H1 (cell line): ENCODE results near the gene MRAP2. TPM values are rescaled to one million over a fixed set of nuclear protein-coding genes. Genes with fewer than 3 reads are reported as not detected.

Experiments used
- BCL11A ChIP-seq, 2 experiments: IDR thresholded peaks; one replicate each; pipeline ENCODE4 v1.6.1; 2011; ENCODE audit warnings: low read depth in 2 of 2, low read length in 2 of 2, mild to moderate bottlenecking in 2 of 2
- EGR1 ChIP-seq: IDR thresholded peaks from 2 replicates; pipeline ENCODE4 v1.6.1; 2011; ENCODE audit warnings: low read depth, low read length, borderline replicate concordance
- EZH2 ChIP-seq: fragments of 200-600 bp; sonication (generic); IDR thresholded peaks from 2 replicates; pipeline ENCODE4 v1.7.1; 2012; ENCODE audit warnings: low read depth, mild to moderate bottlenecking, moderate library complexity, low read length, inconsistent platforms; ENCODE audit not compliant: severe bottlenecking
- JUN ChIP-seq: IDR thresholded peaks from 2 replicates; pipeline ENCODE4 v1.6.1; 2011; ENCODE audit warnings: low read depth, mild to moderate bottlenecking, improper control_type of control experiment, low read length
- NANOG ChIP-seq: IDR thresholded peaks from 2 replicates; pipeline ENCODE4 v1.6.1; 2011; ENCODE audit warnings: low read length, low read depth, mild to moderate bottlenecking, inconsistent platforms; ENCODE audit not compliant: insufficient read depth, poor library complexity, severe bottlenecking
- NRF1 ChIP-seq: IDR thresholded peaks from 2 replicates; pipeline ENCODE4 v1.6.1; 2011; ENCODE audit warnings: mild to moderate bottlenecking, low read depth, low read length, improper control_type of control experiment
- TAF7 ChIP-seq: optimal IDR thresholded peaks from 2 replicates; pipeline ENCODE3; 2011; ENCODE audit warnings: low read depth, mild to moderate bottlenecking, inconsistent platforms, low read length, moderate library complexity, borderline replicate concordance
- TBP ChIP-seq: IDR thresholded peaks from 2 replicates; pipeline ENCODE4 v1.6.1; 2011; ENCODE audit warnings: low read depth, low read length, improper control_type of control experiment
- polyA plus RNA-seq, 7 experiments: library from polyadenylated mRNA; depleted of rRNA in 3 of 7; stranded (reverse) in 5 of 7; unstranded in 2 of 7; fragments of >200 nt in 5 of 7; fragments of 200-250 nt in 2 of 7; gene quantifications; 1 replicate in 5 of 7; 2 replicates in 1 of 7; 4 replicates in 1 of 7; pipeline versions ENCODE4 v1.2.1 to v1.2.3, GENCODE V29; 2011 to 2013; ENCODE audit warnings: missing spikeins in 2 of 7, mixed read lengths in 2 of 7
- total RNA-seq: library from RNA; stranded (reverse); fragmentation: NEBNext Ultra II Directional; extraction: Animal tissue kit (Norgen Biotek cat#: 25700); gene quantifications from 2 replicates; pipeline ENCODE4 v1.2.1, GENCODE V29; 2021
- TF ChIP-seq, protein P1 (sequence below): fragments of 300-600 bp; sonication (generic); IDR thresholded peaks from 2 replicates; pipeline ENCODE4 v1.7.1; 2012; ENCODE audit warnings: low read length, moderate library complexity, mild to moderate bottlenecking, inconsistent platforms; ENCODE audit not compliant: insufficient replicate concordance
- TF ChIP-seq, protein P2 (sequence below): IDR thresholded peaks from 2 replicates; pipeline ENCODE4 v1.6.1; 2012; ENCODE audit warnings: inconsistent platforms

MRAP2 gene
- total and polyA plus RNA-seq, 2 of the 8 experiments (the other 6 are each of a cell fraction or from before 2014, with no cell fraction given), result 5.0 to 11.0 TPM

DNA sequence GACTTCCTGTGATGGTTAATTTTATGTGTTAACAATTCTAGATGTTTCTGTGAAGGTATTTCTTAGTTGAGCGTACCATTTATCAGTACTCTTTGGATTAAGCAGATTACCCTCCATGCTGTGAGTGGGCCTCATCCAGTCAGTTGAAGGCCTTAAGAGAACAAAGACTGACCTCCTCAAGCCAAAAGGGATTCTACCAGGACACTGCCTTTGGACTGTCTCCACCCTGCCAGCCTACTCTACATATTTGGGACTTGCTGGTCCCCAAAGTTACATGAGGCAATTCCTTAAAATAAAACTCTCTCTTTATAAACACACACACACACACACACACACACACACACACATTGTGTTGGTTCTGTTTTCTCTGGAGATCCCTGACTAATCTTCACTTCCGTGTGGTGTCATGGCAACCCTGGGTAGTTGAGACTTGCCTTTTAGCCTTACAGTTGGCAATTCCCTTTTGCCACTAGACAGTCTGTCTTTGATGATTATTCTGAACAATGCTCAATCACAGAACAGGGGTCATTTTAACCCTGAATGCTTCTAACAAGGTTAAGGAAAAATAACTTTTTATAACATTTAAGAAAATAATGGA, 32.2 kb downstream of the MRAP2 start (continued):
- TF ChIP-seq, protein P1, sequence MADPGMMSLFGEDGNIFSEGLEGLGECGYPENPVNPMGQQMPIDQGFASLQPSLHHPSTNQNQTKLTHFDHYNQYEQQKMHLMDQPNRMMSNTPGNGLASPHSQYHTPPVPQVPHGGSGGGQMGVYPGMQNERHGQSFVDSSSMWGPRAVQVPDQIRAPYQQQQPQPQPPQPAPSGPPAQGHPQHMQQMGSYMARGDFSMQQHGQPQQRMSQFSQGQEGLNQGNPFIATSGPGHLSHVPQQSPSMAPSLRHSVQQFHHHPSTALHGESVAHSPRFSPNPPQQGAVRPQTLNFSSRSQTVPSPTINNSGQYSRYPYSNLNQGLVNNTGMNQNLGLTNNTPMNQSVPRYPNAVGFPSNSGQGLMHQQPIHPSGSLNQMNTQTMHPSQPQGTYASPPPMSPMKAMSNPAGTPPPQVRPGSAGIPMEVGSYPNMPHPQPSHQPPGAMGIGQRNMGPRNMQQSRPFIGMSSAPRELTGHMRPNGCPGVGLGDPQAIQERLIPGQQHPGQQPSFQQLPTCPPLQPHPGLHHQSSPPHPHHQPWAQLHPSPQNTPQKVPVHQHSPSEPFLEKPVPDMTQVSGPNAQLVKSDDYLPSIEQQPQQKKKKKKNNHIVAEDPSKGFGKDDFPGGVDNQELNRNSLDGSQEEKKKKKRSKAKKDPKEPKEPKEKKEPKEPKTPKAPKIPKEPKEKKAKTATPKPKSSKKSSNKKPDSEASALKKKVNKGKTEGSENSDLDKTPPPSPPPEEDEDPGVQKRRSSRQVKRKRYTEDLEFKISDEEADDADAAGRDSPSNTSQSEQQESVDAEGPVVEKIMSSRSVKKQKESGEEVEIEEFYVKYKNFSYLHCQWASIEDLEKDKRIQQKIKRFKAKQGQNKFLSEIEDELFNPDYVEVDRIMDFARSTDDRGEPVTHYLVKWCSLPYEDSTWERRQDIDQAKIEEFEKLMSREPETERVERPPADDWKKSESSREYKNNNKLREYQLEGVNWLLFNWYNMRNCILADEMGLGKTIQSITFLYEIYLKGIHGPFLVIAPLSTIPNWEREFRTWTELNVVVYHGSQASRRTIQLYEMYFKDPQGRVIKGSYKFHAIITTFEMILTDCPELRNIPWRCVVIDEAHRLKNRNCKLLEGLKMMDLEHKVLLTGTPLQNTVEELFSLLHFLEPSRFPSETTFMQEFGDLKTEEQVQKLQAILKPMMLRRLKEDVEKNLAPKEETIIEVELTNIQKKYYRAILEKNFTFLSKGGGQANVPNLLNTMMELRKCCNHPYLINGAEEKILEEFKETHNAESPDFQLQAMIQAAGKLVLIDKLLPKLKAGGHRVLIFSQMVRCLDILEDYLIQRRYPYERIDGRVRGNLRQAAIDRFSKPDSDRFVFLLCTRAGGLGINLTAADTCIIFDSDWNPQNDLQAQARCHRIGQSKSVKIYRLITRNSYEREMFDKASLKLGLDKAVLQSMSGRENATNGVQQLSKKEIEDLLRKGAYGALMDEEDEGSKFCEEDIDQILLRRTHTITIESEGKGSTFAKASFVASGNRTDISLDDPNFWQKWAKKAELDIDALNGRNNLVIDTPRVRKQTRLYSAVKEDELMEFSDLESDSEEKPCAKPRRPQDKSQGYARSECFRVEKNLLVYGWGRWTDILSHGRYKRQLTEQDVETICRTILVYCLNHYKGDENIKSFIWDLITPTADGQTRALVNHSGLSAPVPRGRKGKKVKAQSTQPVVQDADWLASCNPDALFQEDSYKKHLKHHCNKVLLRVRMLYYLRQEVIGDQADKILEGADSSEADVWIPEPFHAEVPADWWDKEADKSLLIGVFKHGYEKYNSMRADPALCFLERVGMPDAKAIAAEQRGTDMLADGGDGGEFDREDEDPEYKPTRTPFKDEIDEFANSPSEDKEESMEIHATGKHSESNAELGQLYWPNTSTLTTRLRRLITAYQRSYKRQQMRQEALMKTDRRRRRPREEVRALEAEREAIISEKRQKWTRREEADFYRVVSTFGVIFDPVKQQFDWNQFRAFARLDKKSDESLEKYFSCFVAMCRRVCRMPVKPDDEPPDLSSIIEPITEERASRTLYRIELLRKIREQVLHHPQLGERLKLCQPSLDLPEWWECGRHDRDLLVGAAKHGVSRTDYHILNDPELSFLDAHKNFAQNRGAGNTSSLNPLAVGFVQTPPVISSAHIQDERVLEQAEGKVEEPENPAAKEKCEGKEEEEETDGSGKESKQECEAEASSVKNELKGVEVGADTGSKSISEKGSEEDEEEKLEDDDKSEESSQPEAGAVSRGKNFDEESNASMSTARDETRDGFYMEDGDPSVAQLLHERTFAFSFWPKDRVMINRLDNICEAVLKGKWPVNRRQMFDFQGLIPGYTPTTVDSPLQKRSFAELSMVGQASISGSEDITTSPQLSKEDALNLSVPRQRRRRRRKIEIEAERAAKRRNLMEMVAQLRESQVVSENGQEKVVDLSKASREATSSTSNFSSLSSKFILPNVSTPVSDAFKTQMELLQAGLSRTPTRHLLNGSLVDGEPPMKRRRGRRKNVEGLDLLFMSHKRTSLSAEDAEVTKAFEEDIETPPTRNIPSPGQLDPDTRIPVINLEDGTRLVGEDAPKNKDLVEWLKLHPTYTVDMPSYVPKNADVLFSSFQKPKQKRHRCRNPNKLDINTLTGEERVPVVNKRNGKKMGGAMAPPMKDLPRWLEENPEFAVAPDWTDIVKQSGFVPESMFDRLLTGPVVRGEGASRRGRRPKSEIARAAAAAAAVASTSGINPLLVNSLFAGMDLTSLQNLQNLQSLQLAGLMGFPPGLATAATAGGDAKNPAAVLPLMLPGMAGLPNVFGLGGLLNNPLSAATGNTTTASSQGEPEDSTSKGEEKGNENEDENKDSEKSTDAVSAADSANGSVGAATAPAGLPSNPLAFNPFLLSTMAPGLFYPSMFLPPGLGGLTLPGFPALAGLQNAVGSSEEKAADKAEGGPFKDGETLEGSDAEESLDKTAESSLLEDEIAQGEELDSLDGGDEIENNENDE, result no peak
- TF ChIP-seq TAF7 (no peak), BCL11A (IDR thresholded peaks at IDR 0.05; ENCODE audit: low read depth in 2 of 2, low read length in 2 of 2) (no peak), NANOG (no peak), NRF1 (no peak), JUN (no peak), EZH2 (no peak), EGR1 (no peak), TBP (no peak)
- TF ChIP-seq, protein P2, sequence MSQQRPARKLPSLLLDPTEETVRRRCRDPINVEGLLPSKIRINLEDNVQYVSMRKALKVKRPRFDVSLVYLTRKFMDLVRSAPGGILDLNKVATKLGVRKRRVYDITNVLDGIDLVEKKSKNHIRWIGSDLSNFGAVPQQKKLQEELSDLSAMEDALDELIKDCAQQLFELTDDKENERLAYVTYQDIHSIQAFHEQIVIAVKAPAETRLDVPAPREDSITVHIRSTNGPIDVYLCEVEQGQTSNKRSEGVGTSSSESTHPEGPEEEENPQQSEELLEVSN, result no peak
